Mesothelial cell of epicardium (in vitro differentiated cells): ENCODE measurements around the gene CHP1. TPM values are rescaled to one million over a fixed set of nuclear protein-coding genes. Genes with fewer than 3 reads are reported as not detected.

Source experiments
- DNase-seq, 2 experiments: peaks; one replicate each; pipeline ENCODE4 v3.0.0; 2021; ENCODE audit warnings: low spot score in 2 of 2; ENCODE audit not compliant: unreplicated experiment in 2 of 2
- H3K27ac Mint-ChIP-seq: 2 replicates; pipeline ENCODE4 v1.8.0; 2021; ENCODE audit warnings: mixed read lengths
- H3K27me3 Mint-ChIP-seq: 2 replicates; pipeline ENCODE4 v1.8.0; 2021; ENCODE audit warnings: low read depth, mixed read lengths
- H3K36me3 Mint-ChIP-seq: 2 replicates; pipeline ENCODE4 v1.8.0; 2021; ENCODE audit warnings: mixed read lengths
- H3K4me1 Mint-ChIP-seq: 2 replicates; pipeline ENCODE4 v1.8.0; 2021; ENCODE audit warnings: mixed read lengths
- H3K4me3 Mint-ChIP-seq: 2 replicates; pipeline ENCODE4 v1.8.0; 2021; ENCODE audit warnings: mild to moderate bottlenecking, moderate library complexity, mixed read lengths
- H3K9me3 Mint-ChIP-seq: 2 replicates; pipeline ENCODE4 v1.8.0; 2021; ENCODE audit warnings: mixed read lengths
- total RNA-seq: library from RNA; stranded (reverse); gene quantifications from 3 replicates; pipeline ENCODE4 v1.2.1, GENCODE V29; 2021
- TF ChIP-seq, protein P1 (sequence below): fragments of 200-600 bp; sonication (generic); IDR thresholded peaks from one replicate; pipeline ENCODE4 v1.5.0; 2021; ENCODE audit warnings: antibody characterized with exemption; ENCODE audit not compliant: unreplicated experiment

The CHP1 gene
- total RNA-seq, 1 donor from 2014 or later = 51.8 TPM

DNA sequence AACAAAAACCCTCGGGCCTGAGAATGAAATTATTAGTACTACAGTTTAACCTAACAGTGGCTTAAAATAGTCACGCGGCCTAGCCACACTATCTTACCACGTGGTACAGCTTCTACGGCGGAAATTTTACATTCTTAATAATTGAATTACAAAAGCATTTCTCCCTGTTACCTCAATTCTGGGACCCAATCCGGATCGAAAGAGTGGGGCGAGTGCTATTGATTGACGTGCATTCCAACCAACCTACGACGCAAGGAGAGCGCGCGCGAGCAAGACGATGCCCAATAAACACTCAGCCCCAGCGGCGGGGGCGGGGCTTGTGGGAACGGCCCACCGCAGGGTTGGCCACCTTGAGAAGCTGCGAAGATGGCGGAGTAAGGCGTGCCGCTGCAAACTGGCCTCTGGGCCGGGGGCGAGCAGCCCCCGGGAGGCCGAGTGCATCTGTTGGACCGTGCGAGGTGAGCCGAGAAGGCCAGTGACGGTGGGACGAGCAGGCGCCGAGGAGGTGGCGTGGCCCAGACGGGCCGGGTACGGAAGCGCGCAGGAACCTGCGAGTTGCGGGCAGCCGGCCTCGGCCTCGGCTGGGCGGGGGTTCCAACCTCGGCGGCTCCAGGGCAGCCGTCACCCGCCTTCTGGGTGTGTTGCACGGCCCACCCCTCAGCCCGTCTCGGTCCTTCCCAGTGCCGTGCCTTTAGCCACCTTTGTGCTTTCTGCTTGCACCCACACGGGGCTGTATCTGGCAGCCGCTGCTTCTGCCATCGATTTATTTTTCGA lies 52.8 kb downstream of the CHP1 start:
- Mint-ChIP-seq H3K9me3 (no peaks in the 10 kb centered on the region), H3K4me1 (peaks cover 15% of the 10 kb centered on the region), H3K4me3 (peak overlapping the region; percentile 93), H3K27ac (peak overlapping the region; percentile 98), H3K27me3 (no peaks in the 10 kb centered on the region), H3K36me3 (peaks cover 34% of the 10 kb centered on the region)
- TF ChIP-seq, protein P1, sequence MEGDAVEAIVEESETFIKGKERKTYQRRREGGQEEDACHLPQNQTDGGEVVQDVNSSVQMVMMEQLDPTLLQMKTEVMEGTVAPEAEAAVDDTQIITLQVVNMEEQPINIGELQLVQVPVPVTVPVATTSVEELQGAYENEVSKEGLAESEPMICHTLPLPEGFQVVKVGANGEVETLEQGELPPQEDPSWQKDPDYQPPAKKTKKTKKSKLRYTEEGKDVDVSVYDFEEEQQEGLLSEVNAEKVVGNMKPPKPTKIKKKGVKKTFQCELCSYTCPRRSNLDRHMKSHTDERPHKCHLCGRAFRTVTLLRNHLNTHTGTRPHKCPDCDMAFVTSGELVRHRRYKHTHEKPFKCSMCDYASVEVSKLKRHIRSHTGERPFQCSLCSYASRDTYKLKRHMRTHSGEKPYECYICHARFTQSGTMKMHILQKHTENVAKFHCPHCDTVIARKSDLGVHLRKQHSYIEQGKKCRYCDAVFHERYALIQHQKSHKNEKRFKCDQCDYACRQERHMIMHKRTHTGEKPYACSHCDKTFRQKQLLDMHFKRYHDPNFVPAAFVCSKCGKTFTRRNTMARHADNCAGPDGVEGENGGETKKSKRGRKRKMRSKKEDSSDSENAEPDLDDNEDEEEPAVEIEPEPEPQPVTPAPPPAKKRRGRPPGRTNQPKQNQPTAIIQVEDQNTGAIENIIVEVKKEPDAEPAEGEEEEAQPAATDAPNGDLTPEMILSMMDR = no peak
- DNase-seq = peak; percentile 97

GRCh38 chr15:41284427-41285177 lies 53.5 kb downstream of the CHP1 start:
- no peak for DNase-seq
- H3K27ac Mint-ChIP-seq = peak overlapping the region; percentile 97

DNA sequence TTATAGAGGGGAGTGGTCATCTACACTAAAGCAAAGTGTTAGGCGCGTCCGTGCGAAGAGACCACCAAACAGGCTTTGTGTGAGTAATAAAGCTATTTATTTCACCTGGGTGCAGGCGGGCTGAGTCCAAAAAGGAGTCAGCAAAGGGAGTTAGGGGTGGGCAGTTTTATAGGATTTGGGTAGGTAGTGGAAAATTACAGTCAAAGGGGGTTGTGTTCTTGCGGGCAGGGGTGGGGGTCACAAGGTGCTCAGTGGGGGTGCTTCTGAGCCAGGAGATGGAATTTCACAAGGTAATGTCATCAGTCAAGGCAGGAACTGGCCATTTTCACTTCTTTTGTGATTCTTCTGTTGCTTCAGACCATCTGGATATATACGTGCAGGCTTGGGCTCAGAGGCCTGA lies 54.2 kb downstream of the CHP1 start:
- peaks cover 15% of the 10 kb centered on the region for H3K4me1 Mint-ChIP-seq
- H3K36me3 Mint-ChIP-seq = peaks cover 23% of the 10 kb centered on the region
- no peaks in the 10 kb centered on the region for H3K27me3 Mint-ChIP-seq
- DNase-seq = no peak
- H3K9me3 Mint-ChIP-seq = no peaks in the 10 kb centered on the region
- H3K27ac Mint-ChIP-seq = peak overlapping the region; percentile 97
- peak overlapping the region; percentile 93 for H3K4me3 Mint-ChIP-seq
- TF ChIP-seq, protein P1 = no peak

More at GRCh38 chr15:41284427-41285177, 53.5 kb downstream of the CHP1 start:
- TF ChIP-seq, protein P1 = no peak
- H3K27me3 Mint-ChIP-seq = no peaks in the 10 kb centered on the region
- H3K36me3 Mint-ChIP-seq = peaks cover 28% of the 10 kb centered on the region
- H3K9me3 Mint-ChIP-seq = no peaks in the 10 kb centered on the region
- H3K4me1 Mint-ChIP-seq = peaks cover 15% of the 10 kb centered on the region
- peak overlapping the region; percentile 93 for H3K4me3 Mint-ChIP-seq

DNA sequence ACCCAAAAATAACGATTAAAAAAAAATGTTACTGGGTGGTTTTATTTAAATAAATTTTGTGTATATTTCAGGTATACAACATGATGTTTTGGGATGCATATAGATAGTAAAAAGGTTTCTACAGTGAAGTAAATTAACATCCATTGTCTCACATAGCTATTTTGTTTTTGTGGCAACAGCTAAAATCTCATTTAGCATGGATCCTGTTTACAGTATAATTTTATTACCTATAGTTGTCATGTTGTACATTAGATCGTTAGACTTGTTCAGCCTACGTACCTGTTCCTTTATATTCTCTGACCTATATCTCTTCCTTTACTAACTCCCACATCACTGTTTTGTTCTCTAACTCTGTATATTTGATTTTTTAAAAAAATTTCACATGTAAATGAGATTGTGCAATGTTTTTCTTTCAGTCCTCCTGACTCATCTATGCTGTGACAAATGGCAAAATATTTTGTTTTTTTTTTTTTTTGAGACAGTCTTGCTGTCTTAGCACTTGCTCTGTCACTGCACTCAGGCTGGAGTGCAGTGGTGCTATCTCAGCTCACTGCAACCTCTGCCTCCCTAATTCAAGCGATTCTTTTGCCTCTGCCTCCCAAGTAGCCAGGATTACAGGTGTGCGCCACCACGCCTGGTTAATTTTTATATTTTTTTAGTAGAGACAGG lies 55.7 kb downstream of the CHP1 start:
- Mint-ChIP-seq H3K4me1 (peaks cover 15% of the 10 kb centered on the region), H3K27me3 (no peaks in the 10 kb centered on the region), H3K4me3 (no peak overlapping the region), H3K9me3 (no peaks in the 10 kb centered on the region), H3K36me3 (peaks cover 25% of the 10 kb centered on the region), H3K27ac (no peak overlapping the region)
- no peak for DNase-seq
- TF ChIP-seq, protein P1 = no peak

DNA sequence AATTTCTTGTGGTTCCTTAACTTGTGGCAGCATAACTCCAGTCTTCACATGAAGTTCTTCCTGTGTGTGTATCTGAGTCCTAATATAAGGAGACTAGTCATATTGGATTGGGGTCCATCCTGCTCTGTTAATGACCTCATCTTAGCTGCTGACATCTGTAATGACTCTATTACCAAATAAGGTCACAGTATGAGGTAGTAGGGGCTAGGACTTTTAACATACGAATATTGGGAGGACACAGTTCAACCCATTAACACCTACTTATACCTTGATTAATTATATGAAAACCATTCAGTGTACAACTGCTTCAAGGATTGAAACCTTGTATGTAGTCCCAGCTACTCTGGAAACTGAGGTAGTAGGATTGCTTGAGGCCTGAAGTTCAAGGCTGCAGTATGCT lies 57.4 kb downstream of the CHP1 start:
- Mint-ChIP-seq H3K27ac (no peak overlapping the region), H3K4me1 (peaks cover 15% of the 10 kb centered on the region), H3K4me3 (no peak overlapping the region), H3K27me3 (no peaks in the 10 kb centered on the region), H3K36me3 (peaks cover 28% of the 10 kb centered on the region), H3K9me3 (no peaks in the 10 kb centered on the region)
- no peak for DNase-seq
- TF ChIP-seq, protein P1 = no peak
